Activated naive CD8-positive, alpha-beta T cell (primary cell): ENCODE data around the gene LEFTY2.
"Not testable (repeated sequence)": the region's sequence is repeated elsewhere in the genome, so short reads cannot be mapped to it uniquely, and the experiment has no call there.

ENCODE experiments used
- H3K27ac Mint-ChIP-seq: one replicate; pipeline ENCODE4 v1.8.0; 2021; ENCODE audit warnings: mixed read lengths
- H3K27me3 Mint-ChIP-seq: one replicate; pipeline ENCODE4 v1.8.0; 2021; ENCODE audit warnings: mixed read lengths
- H3K36me3 Mint-ChIP-seq: one replicate; pipeline ENCODE4 v1.8.0; 2021; ENCODE audit warnings: mixed read lengths
- H3K4me1 Mint-ChIP-seq: one replicate; pipeline ENCODE4 v1.8.0; 2021; ENCODE audit warnings: low read depth, mixed read lengths
- H3K4me3 Mint-ChIP-seq: one replicate; pipeline ENCODE4 v1.8.0; 2021; ENCODE audit warnings: mild to moderate bottlenecking, mixed read lengths
- H3K9me3 Mint-ChIP-seq: one replicate; pipeline ENCODE4 v1.8.0; 2021; ENCODE audit warnings: low read depth, mixed read lengths

LEFTY2 gene

GRCh38 chr1:225888289-225888897 lies 52.6 kb downstream of the LEFTY2 start:
- H3K27me3 Mint-ChIP-seq, result no peaks in the 10 kb centered on the region
- H3K36me3 Mint-ChIP-seq, result no peaks in the 10 kb centered on the region
- no peaks in the 10 kb centered on the region for H3K9me3 Mint-ChIP-seq
- H3K27ac Mint-ChIP-seq, result no peak overlapping the region
- H3K4me3 Mint-ChIP-seq, result no peak overlapping the region
- H3K4me1 Mint-ChIP-seq, result peaks cover 18% of the 10 kb centered on the region

- H3K36me3 Mint-ChIP-seq, H3K27me3 Mint-ChIP-seq, H3K4me3 Mint-ChIP-seq, H3K9me3 Mint-ChIP-seq, H3K27ac Mint-ChIP-seq: not testable (repeated sequence)
- H3K4me1 Mint-ChIP-seq, result peaks cover 20% of the 10 kb centered on the region
Observed at GRCh38 chr1:225887554-225888288, 53.3 kb downstream of the LEFTY2 start.

- Mint-ChIP-seq H3K9me3 (no peaks in the 10 kb centered on the region), H3K27ac (no peak overlapping the region), H3K4me3 (no peak overlapping the region), H3K27me3 (no peaks in the 10 kb centered on the region), H3K4me1 (peaks cover 20% of the 10 kb centered on the region), H3K36me3 (no peaks in the 10 kb centered on the region)
Observed at GRCh38 chr1:225887030-225887314, 54.0 kb downstream of the LEFTY2 start.
